ENCODE data around the gene CES5A. TPM values are rescaled to one million over a fixed set of nuclear protein-coding genes. Genes with fewer than 3 reads are reported as not detected.
"Not testable (repeated sequence)": the region's sequence is repeated elsewhere in the genome, so short reads cannot be mapped to it uniquely, and the experiment has no call there.

The CES5A gene
- total and polyA plus RNA-seq, 9 donors = not detected

- WGBS, 3 donors = 24 to 32% (median 29%) methylated on average over 2 of the region's 2 CpGs
- Histone ChIP-seq H3K36me3 (no peaks in the 10 kb centered on the region), H3K27me3 (no peaks in the 10 kb centered on the region), H3K9me3 (no peaks in the 10 kb centered on the region), H3K4me1 (ENCODE audit: insufficient read depth) (peaks cover 2% of the 10 kb centered on the region), H3K27ac (no peak overlapping the region), H3K4me3 (no peak overlapping the region)
- no peak for TF ChIP-seq POLR2A (IDR thresholded peaks at IDR 0.05)
- no peak for TF ChIP-seq CTCF (IDR thresholded peaks at IDR 0.05)
- TF ChIP-seq EP300 (IDR thresholded peaks at IDR 0.05) = no peak
- DNase-seq = no peak
- intact Hi-C loops (cut with DNase I) = no loop called here
These were observed 36.1 kb downstream of the CES5A start for GRCh38 chr16:55839115-55839514.

DNA sequence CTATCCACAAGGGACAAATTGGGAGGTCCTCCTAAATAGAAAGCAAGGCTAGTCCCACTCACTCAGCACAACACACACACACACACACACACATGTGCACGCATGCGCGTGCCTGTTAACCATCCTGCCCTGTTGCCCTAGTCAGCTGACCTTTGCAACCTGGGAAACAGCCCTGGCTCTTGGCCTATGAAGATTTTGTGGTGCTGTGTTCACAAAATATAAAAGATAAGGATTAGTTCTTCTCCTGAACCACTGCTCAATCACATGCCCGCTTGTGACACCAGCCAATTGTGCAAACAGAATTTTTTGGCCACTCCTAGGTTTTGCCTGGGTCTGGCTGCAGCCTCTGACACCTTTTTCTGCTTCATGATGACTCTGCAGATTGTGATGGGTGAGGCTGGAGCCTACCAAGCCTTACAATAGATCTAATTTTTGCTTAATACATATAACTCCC lies 39.0 kb downstream of the CES5A start:
- DNase-seq = no peak
- intact Hi-C loops (cut with DNase I) = no loop called here
- Histone ChIP-seq H3K36me3 (no peaks in the 10 kb centered on the region), H3K27ac (peak overlapping the region in 1 of 2 donors; percentile 10), H3K4me3 (no peak overlapping the region), H3K4me1 (ENCODE audit: insufficient read depth) (peaks cover 2% of the 10 kb centered on the region), H3K9me3 (no peaks in the 10 kb centered on the region), H3K27me3 (no peaks in the 10 kb centered on the region)
- TF ChIP-seq EP300 (IDR thresholded peaks at IDR 0.05) (no peak), POLR2A (IDR thresholded peaks at IDR 0.05) (no peak), CTCF (IDR thresholded peaks at IDR 0.05) (no peak)
- WGBS, 3 donors = 75 to 97% (median 78%) methylated on average over 2 to 4 of the region's 4 CpGs

GRCh38 chr16:55835581-55835980 lies 39.6 kb downstream of the CES5A start:
- DNase-seq = peak in 4 of 5 donors; percentile 18 to 61 (median 39)
- peak overlapping the region in 1 of 2 donors; percentile 10 for H3K27ac ChIP-seq
- peaks cover 2% of the 10 kb centered on the region for H3K4me1 ChIP-seq (ENCODE audit: insufficient read depth)
- no peak overlapping the region for H3K4me3 ChIP-seq
- H3K27me3 ChIP-seq = no peaks in the 10 kb centered on the region
- no peaks in the 10 kb centered on the region for H3K9me3 ChIP-seq
- no peaks in the 10 kb centered on the region for H3K36me3 ChIP-seq
- TF ChIP-seq POLR2A (IDR thresholded peaks at IDR 0.05) = no peak
- no peak for TF ChIP-seq EP300 (IDR thresholded peaks at IDR 0.05)
- TF ChIP-seq CTCF (IDR thresholded peaks at IDR 0.05) = no peak
- intact Hi-C loops (cut with DNase I) = no loop called here
- 8 to 18% (median 9%) methylated on average over 1 of the region's 1 CpG for WGBS, 3 donors

GRCh38 chr16:55835173-55835572 lies 40.0 kb downstream of the CES5A start:
- 80 to 92% (median 80%) methylated on average over 3 of the region's 3 CpGs for WGBS, 3 donors
- H3K27ac ChIP-seq; H3K36me3 ChIP-seq; H3K9me3 ChIP-seq; DNase-seq; H3K27me3 ChIP-seq; H3K4me3 ChIP-seq; intact Hi-C loops (cut with DNase I); H3K4me1 ChIP-seq (ENCODE audit: insufficient read depth): not testable (repeated sequence)

DNA sequence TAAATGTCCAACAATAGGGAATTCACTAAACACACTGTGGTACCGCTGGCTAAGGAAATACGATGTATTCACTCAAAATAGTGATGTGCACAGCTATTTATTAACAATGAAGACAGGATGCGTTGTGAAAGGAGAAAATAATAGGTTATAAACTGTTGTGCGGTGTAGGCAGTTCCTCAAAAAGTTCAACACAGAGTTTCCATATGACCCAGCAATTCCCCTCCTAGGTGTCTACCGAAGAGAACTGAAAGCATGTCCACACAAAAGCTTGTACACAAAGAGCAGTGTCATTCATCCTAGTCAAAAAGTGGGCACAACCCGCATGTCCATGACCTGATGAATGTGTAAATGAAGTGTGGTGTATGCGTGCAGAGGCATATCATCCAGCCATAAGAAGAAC lies 41.1 kb downstream of the CES5A start:
- H3K9me3 ChIP-seq = no peaks in the 10 kb centered on the region
- DNase-seq = no peak
- peaks cover 2% of the 10 kb centered on the region for H3K4me1 ChIP-seq (ENCODE audit: insufficient read depth)
- intact Hi-C loops (cut with DNase I) = no loop called here
- no peaks in the 10 kb centered on the region for H3K27me3 ChIP-seq
- no peaks in the 10 kb centered on the region for H3K36me3 ChIP-seq
- H3K4me3 ChIP-seq = no peak overlapping the region
- no peak overlapping the region for H3K27ac ChIP-seq
- TF ChIP-seq POLR2A (IDR thresholded peaks at IDR 0.05) = no peak
- no peak for TF ChIP-seq EP300 (IDR thresholded peaks at IDR 0.05)
- TF ChIP-seq CTCF (IDR thresholded peaks at IDR 0.05) = no peak
- WGBS, 3 donors = 79 to 86% (median 83%) methylated on average over 7 of the region's 7 CpGs
